GM12878 (cell line): Measurements from ENCODE around the gene CPT1C. TPM values are rescaled to one million over a fixed set of nuclear protein-coding genes. Genes with fewer than 3 reads are reported as not detected.

Source experiments
- BCL11A ChIP-seq: IDR thresholded peaks from 2 replicates; pipeline ENCODE4 v1.6.1; 2011; ENCODE audit warnings: low read depth, low read length
- HCFC1 ChIP-seq: fragments of 150-350 bp; IDR thresholded peaks from 2 replicates; pipeline ENCODE4 v1.6.1; 2014; ENCODE audit warnings: low read length
- IKZF2 ChIP-seq, 2 experiments: fragments of 450-650 bp; IDR thresholded peaks; 2 replicates each; pipeline ENCODE4 v1.6.1; 2017; ENCODE audit warnings: mild to moderate bottlenecking in 2 of 2, moderate library complexity in 2 of 2
- JUNB ChIP-seq: IDR thresholded peaks from 2 replicates; pipeline ENCODE4 v1.6.1; 2016; ENCODE audit warnings: antibody characterized with exemption, mild to moderate bottlenecking
- MEF2A ChIP-seq: IDR thresholded peaks from 2 replicates; pipeline ENCODE4 v1.6.1; 2011; ENCODE audit warnings: low read depth, mild to moderate bottlenecking, low read length, moderate library complexity; ENCODE audit not compliant: insufficient read depth
- MTA2 ChIP-seq: fragments of 450-650 bp; IDR thresholded peaks from 2 replicates; pipeline ENCODE4 v1.6.1; 2016; ENCODE audit warnings: low read depth, mild to moderate bottlenecking, moderate library complexity
- MYC ChIP-seq: IDR thresholded peaks from 2 replicates; pipeline ENCODE4 v1.6.1; 2011; ENCODE audit warnings: mild to moderate bottlenecking, low read length, moderate library complexity, inconsistent platforms; ENCODE audit not compliant: insufficient read depth, insufficient replicate concordance, insufficient read length, severe bottlenecking
- NR2C2 ChIP-seq: IDR thresholded peaks from 2 replicates; pipeline ENCODE4 v1.6.1; 2011; ENCODE audit warnings: borderline replicate concordance, low read depth; ENCODE audit not compliant: control insufficient read depth, insufficient read length
- PRDM15 ChIP-seq: fragments of 450-650 bp; formaldehyde crosslinking; IDR thresholded peaks from 2 replicates; pipeline ENCODE4 v1.4.0; 2020; ENCODE audit warnings: mild to moderate bottlenecking, moderate library complexity
- RB1 ChIP-seq: fragments of 450-650 bp; formaldehyde crosslinking; IDR thresholded peaks from 2 replicates; pipeline ENCODE4 v1.6.1; 2017; ENCODE audit warnings: mild to moderate bottlenecking, borderline replicate concordance
- RELA ChIP-seq: fragments of 450-650 bp; IDR thresholded peaks from 2 replicates; pipeline ENCODE4 v1.8.0; 2014; ENCODE audit warnings: borderline replicate concordance; ENCODE audit not compliant: partially characterized antibody
- SREBF2 ChIP-seq: IDR thresholded peaks from 2 replicates; pipeline ENCODE4 v1.6.1; 2012; ENCODE audit warnings: mild to moderate bottlenecking, low read length
- SRF ChIP-seq, 2 experiments: IDR thresholded peaks; 2 replicates each; pipeline ENCODE4 v1.6.1; 2011; ENCODE audit warnings: low read depth in 2 of 2, low read length in 2 of 2, mild to moderate bottlenecking in 1 of 2, moderate library complexity in 1 of 2
- SUZ12 ChIP-seq: fragments of 200-600 bp; sonication (generic); IDR thresholded peaks from one replicate; pipeline ENCODE4 v1.6.1; 2018; ENCODE audit warnings: antibody characterized with exemption, mild to moderate bottlenecking; ENCODE audit not compliant: unreplicated experiment
- TARDBP ChIP-seq: IDR thresholded peaks from 2 replicates; pipeline ENCODE4 v1.6.1; 2016; ENCODE audit warnings: borderline replicate concordance
- WRNIP1 ChIP-seq: IDR thresholded peaks from 2 replicates; pipeline ENCODE4 v1.6.1; 2011; ENCODE audit warnings: low read depth, low read length, improper control_type of control experiment, borderline replicate concordance
- ZBED1 ChIP-seq: IDR thresholded peaks from 2 replicates; pipeline ENCODE4 v1.6.1; 2016; ENCODE audit warnings: borderline replicate concordance
- ZBTB40 ChIP-seq: fragments of 450-650 bp; IDR thresholded peaks from 2 replicates; pipeline ENCODE4 v1.6.1; 2016; ENCODE audit warnings: mild to moderate bottlenecking, moderate library complexity, borderline replicate concordance
- ZNF217 ChIP-seq: fragments of 450-650 bp; IDR thresholded peaks from 2 replicates; pipeline ENCODE4 v1.6.1; 2017; ENCODE audit warnings: antibody characterized with exemption, mild to moderate bottlenecking
- ZNF24 ChIP-seq: fragments of 450-650 bp; IDR thresholded peaks from 2 replicates; pipeline ENCODE4 v1.6.1; 2017; ENCODE audit warnings: antibody characterized with exemption, mild to moderate bottlenecking
- ZNF622 ChIP-seq: fragments of 450-650 bp; IDR thresholded peaks from 2 replicates; pipeline ENCODE4 v1.6.1; 2017; ENCODE audit warnings: mild to moderate bottlenecking, inconsistent platforms
- ZZZ3 ChIP-seq: IDR thresholded peaks from 2 replicates; pipeline ENCODE4 v1.6.1; 2011; ENCODE audit warnings: low read depth; ENCODE audit not compliant: control insufficient read depth, insufficient read length
- polyA plus RNA-seq, 11 experiments: library from polyadenylated mRNA; depleted of rRNA in 4 of 11; unstranded in 6 of 11; stranded (reverse) in 5 of 11; fragments of >200 nt; fragmentation: Nextera tagmentation in 4 of 11; fragmentation: Illumina TruSeq in 1 of 11; extraction: Ambion mirVana in 4 of 11; extraction: Trizol in 1 of 11; gene quantifications; 1 replicate in 1 of 11; 2 replicates in 10 of 11; pipeline versions ENCODE4 v1.2.1 to v1.2.3, GENCODE V29; 2011 to 2016; ENCODE audit warnings: inconsistent platforms in 2 of 11, missing spikeins in 2 of 11, low read depth in 1 of 11
- total RNA-seq, 4 experiments: library from RNA; depleted of rRNA in 3 of 4; stranded (reverse); fragments of >200 nt in 3 of 4; fragmentation: Illumina TruSeq in 1 of 4; extraction: Trizol in 1 of 4; gene quantifications; 2 replicates each; pipeline versions ENCODE4 v1.2.1 to v1.2.3, GENCODE V29; 2013 to 2021

CPT1C gene
- total and polyA plus RNA-seq, 10 of the 15 experiments (the other 5 are each of a cell fraction or from before 2014, with no cell fraction given), result 0.04 to 0.56 (median 0.21) TPM; not detected in 3

DNA sequence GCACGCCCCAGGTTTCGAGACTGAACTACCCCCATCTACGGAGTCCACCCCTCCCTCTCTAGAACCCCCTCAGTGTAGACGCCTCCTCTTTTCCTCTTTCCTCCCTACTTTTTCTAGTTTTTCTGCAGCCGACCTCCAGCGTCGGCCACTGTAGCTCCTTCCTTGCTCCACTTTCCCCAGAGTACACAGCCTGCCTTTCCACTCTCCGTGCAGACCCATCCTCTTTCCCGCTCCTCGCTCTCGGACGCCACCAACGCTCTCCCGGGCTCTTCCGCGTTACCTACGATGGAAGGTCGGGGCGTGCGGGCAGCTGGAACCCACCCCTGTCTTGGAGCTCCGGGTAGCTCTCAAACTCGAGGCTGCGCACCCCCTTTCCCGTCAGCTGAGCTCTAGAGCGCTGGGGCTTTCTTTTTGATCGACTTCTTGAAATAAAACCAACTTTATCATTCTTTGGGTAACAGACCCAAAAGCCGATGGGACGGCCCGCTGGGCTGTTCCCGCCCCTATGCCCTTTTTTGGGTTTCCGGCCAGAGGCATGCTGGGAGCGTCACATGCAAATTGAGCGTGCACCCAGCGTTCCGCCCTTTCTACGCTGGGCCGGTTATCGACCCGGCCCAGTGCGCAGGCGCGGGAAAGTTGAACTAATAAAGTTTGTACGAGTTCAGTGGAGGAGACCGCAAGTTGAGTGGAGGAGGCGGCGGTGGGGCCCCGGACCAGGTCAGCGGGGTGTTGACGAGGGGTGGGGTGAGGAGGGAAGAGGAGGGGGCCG is 25.4 kb upstream of the CPT1C start, which contains the start of the genes BCL2L12 and IRF3 (continued):
- TF ChIP-seq ZBTB40, result peak; percentile 98
- TF ChIP-seq ZNF24, result no peak
- TF ChIP-seq JUNB, result no peak
- peak; percentile 98 to 100 for TF ChIP-seq SRF (IDR thresholded peaks at IDR 0.05; ENCODE audit: low read depth in 2 of 2, low read length in 2 of 2)
- TF ChIP-seq TARDBP, result no peak
- no peak; a peak in 1 of 4 replicates for TF ChIP-seq IKZF2 (IDR thresholded peaks at IDR 0.05)
- TF ChIP-seq BCL11A, result no peak
- no peak for TF ChIP-seq SREBF2
- no peak for TF ChIP-seq RELA
- TF ChIP-seq MTA2, result peak; percentile 11; the same call in 1 of the 2 replicates
- TF ChIP-seq PRDM15 (CRISPR knock-in tag), result no peak
- no peak for TF ChIP-seq SUZ12
- TF ChIP-seq RB1, result 0 out of 2 replicates have a peak, but pooled peaks have one; percentile 17
- no peak for TF ChIP-seq NR2C2
- no peak for TF ChIP-seq ZZZ3
- no peak for TF ChIP-seq WRNIP1
- no peak for TF ChIP-seq MYC
- peak; percentile 10 for TF ChIP-seq HCFC1
- TF ChIP-seq MEF2A, result no peak
- TF ChIP-seq ZNF217, result no peak
- TF ChIP-seq ZBED1, result no peak
- TF ChIP-seq ZNF622, result no peak
